Stimulated activated CD4-positive, alpha-beta T cell treated with anti-CD3 and anti-CD28 coated beads, Interleukin-4, amount 100 ng/mL, for 4 hours (primary cell): ENCODE measurements around the gene CDC73.
"Not testable (repeated sequence)": the region's sequence is repeated elsewhere in the genome, so short reads cannot be mapped to it uniquely, and the experiment has no call there.

Experiments used
- DNase-seq, 2 experiments: peaks; one replicate each; pipeline ENCODE4 v3.0.0-alpha.2; 2020

CDC73 gene

DNA sequence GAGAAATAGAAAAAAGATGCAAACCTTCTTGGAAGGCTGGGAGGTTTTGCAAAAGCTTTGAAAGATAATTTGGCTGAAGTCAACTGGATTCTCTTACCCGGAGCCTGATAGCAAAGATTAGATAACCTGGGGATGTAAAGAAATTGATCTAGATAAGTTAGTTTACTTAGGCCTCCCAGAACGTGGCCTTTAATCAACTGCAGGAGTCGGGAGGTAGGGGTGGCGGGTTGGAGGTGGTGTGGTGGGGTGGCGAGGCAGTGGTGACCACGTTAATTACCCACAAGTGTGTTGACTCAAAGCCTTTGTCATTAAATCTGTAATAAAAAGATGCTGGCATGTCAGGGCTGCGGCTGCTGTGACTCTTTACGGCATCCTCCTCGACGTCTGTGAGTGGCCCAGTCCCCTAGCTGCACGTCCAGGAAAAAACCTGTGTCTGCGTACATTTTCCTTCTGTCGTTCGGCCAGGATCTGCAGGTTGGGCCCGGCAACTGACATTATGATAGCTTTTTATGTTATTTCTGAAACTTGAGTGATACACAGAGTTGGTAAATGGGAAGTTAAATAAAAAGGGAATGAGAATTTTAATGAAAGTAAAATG lies 115.6 kb downstream of the CDC73 start:
- no peak for DNase-seq

DNA sequence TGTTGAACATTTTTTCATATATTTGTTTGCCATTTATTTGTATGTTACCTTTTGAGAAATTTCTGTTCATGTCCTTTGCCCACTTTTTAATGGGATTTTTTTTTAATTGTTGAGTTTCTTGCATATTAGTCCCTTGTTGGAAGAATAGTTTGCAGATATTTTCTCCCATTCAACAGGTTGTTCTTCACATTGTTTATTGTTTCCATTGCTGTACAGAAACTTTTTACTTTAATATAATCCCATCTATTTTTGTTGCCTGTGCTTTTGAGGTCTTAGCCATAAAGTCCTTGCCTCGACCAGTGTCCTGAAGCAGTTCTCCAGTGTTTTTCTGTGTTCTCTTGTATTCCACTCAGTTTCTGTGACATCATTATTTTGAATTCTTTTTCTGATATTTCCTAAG lies 118.8 kb downstream of the CDC73 start:
- DNase-seq = no peak

DNA sequence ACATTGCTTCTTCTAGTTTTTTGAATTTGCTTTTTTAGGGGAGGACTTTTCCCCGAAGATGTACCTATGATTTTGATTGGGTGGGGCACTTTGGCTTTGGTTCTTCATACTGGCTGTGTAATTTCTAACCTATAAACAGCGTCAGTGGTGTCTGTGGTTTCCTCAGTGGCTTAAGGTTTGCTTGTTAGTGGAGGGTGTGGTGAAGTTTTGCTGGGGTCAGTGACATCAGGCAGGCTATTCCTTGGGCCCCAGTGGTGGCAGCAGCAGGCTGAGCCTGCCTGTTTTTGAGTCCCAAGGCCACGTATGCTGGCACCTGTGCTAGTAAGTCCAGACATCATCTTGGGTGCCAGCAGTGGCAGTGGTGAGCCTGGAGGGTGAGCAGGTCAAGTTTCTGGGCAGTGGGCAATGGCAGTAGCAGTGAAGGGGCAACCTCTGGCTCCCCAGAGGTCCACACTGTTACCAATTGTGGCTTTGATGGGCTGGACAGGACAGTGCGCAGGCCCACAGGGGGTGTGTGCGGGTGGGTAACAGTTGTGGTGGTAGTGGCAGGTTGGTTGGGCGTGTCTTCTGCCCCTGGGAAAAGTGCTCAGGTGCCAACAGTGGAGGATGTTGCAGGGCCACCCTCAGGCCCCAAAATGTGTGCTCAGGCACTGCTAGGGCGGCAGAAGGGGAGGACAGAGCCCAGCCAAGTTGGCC lies 119.4 kb downstream of the CDC73 start:
- DNase-seq = no peak

DNA sequence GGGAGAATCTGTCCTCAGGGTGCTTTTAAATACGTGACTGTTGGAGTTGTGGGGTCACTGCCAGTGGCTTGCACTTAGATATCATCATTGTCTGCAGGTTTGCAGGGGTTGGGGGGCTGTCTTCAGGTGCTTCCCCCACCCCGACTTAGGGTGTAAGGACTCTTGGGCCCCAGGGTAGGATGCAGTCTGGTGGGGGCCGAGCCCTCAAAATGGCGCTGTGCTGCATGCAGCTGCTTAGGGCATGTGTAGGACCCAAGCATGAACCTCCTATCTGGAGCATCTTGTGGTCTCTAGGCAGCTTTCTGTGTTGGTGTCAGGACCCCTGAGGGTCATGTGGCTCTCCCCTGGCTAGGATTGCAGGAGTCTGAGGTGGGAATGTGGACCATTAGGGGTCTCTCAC lies 120.2 kb downstream of the CDC73 start:
- no peak for DNase-seq

DNA sequence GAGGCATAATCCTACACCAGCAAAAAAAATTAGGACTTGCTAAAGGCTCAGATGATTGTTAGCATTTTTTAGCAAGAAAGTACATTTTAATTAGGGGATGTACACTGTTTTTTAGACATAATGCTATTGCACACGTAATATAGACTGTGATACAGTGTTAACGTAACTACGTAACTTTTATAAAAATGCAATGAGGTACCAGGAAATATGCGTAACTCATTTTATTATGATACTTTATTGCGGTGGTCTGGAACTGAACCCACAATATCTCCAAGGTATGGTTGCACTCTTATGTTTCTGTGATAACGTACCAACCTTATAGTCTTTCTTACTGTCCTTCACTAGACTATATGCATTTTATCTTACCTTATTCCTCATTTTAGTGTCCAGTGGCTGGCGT lies 127.4 kb downstream of the CDC73 start:
- DNase-seq = no peak

DNA sequence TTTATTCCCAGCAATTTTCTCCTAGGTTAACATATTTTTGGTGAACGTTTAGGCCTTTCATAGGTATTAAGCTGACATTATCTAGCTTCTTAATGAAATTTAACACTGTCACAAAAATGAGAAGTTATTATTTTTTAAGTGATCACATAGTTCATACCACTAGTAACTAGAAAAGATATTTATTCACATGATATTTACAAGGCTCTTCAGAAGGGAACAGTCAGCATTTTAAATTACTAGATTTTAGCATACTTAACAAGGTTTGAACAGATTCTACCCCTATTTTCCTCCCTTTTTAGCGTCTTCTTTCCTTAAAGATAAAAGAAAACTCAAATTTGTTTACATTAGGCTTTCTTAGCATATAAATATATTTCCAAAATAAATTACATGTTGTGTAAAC lies 130.1 kb downstream of the CDC73 start:
- no peak for DNase-seq

DNA sequence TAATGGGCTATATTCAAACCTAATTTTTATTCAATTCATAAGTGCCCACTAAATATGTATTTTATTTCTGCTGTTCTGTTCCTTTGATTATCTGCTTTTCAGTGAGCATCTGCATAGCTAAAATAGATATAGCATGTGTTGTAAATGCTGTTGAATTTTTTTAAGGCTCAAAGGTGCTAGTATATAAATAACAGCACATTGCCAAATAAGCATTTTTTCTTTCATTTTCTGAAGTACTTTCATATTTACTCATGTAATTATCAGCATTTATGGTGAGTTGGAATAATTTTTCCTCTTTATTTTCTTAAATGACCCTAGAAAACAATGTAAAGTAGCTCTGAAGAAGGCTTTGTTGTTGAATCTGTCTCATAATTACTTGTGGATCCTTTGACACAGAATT lies 134.2 kb downstream of the CDC73 start:
- DNase-seq = no peak

DNA sequence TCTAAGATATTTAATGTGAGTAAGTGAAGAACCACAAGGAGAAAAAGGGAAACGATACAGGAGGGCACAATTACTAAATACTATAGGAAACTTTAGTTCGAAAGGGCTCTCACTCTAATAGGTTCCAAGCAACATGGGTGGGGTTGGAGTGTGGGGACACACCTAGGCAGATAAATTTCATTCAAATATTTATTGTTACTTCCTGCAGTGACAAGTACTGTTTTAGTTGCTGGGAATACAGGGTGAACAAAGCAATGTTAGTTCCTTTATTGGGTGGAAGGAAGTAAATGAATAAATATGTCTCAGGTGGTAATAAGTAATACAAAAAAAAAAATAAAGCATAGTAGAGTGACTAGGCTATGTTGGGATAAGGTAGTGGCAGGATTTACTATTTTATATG lies 137.8 kb downstream of the CDC73 start:
- no peak for DNase-seq

DNA sequence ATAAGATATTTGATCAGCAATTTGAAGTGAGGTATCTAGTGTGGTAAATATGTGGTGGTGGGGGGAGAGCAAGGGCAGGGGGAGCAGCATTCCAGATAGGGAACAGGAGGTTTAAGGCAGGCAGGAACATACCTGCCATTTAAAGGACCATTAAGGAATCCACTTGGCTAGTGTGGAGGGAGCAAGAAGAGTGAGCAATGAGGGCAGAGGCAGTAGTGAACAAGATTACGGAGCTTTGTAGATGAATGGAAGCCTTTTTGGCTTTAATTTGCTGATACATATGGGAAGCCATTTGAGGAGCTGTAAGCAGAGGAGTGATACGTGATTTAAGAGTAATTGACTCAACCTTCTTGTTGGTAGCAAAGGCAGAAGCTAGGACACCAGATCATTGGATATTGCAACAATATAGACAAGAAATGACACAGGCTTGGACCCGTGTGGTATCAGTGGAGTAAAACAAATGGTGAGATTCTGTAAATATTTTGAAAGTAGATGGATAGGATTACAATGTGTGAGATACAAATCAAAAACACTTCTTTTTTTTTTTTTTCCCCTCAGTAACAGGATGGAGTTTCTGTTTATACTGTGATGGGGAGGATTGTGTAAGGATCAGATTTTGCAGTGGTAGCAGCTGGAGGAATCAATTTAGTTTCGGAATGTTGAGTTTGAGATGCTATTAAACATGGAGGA lies 138.4 kb downstream of the CDC73 start:
- DNase-seq = no peak

DNA sequence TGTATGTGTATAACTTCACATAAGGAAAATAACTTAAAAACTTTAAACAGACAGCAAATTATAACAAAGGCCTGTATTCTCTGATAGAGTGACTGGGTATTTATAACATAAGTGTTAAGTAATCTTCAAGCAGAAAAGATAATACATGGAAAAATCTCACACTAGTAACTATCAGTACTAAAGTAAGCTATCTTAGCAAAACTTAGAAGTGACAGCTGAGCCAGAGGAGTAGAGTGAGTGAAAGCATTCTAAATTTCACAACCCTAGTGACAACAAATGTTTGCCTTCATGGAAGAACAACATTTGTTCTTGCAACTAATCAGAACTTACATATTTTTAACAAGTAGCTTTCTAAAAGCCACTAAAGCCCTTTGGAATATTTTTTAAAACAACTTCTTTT lies 139.1 kb downstream of the CDC73 start:
- no peak for DNase-seq

DNA sequence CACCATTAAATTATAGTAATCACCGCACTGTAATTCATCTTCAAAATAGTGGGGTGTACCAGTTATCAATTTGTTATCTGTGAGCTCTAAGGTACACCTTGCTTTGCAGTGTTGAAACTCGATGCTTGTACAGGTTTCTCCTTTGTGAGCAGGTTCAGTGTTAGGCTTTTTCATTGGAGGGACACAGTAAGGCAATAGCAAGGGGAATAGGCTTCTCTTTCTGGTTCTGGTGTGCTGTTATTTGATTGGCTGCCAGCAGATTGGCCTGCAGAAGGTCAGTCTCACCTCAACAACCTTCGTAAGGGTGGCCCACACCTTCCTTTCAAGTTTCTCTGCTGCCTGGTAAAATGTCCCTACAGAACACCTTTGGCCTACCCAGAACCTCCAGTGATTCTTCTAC lies 140.8 kb downstream of the CDC73 start:
- no peak for DNase-seq

DNA sequence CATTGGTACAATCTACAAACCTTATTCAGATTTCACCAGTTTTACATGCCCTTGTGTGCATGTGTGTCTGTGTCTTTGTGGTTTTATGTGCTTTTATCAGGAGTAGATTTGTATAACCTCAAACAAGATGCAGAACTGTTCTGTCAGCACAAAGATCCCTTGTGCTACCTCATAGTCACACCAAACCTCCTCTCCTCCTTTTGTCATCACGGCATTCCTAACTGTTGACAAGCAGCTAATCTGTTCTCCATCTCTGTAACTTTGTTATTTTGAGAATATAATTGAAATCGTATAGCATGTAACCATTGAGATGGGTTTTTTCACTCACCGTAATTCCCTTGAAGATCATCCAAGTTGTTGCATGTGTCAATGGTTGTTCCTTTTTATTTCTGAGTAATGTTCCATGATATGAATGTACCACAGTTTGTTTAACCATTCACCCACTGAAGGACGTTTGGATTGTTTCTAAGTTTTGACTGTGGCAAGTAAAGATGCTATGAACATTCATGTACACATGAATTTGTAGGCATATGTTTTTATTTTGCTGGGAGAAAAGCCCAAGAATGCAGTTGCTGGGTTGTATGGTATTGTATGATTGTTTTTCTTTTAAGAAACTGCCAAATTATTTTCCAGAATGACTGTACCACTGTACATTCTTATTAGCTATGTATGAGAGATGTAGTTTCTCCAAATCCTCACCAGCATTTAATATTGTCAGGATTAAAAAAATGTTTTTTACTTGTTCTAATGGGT lies 142.7 kb downstream of the CDC73 start:
- no peak for DNase-seq

DNA sequence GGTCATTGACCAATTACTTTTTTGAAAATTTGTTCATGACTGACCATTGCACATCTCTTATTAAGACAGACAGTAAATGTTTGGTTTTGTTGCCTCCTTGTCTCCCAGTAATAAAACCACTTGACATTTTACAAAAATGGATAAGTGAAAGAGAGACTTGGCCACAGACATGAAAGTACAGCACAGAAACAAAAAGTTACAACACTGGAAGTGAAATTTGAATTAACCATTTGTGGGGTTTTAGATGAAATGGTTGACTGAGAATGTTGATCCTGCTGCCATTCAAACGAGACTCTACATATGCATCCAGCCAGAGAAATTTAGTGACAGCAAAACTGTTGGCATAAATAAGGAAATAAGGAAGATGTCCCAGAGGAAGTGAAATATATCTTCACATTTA lies 143.9 kb downstream of the CDC73 start:
- DNase-seq = no peak

DNA sequence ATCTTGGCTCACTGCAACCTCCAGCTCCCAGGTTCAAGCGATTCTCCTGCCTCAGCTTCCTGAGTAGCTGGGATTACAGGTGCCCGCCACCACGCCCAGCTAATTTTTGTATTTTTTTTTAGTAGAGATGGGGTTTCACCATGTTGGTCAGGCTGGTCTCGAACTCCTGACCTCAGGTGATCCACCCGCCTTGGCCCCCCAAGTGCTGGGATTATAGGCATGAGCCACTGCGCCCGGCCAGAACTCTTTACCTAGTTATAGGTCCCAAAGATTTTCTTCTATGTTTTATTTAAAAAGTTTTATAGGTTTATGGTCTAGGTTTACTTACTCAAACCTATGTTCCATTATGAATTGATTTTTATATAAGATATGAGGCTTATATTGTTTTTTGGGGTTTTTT lies 145.0 kb downstream of the CDC73 start:
- DNase-seq = not testable (repeated sequence)

DNA sequence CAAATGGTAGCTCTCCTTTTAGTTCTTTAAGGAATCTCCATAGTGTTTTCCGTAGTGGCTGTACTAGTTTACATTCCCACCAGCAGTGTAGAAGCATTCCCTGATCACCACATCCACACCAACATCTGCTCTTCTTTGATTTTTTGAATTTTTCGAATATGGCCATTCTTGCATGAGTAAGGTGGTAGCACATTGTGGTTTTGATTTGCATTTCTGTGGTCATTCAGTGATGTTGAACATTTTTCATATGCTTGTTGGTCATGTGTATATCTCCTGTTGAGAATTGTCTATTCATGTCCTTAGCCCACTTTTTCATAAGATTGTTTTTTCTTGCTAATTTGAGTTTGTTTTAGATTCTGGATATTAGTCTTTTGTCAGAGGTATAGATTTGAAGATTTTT lies 149.2 kb downstream of the CDC73 start:
- no peak for DNase-seq

DNA sequence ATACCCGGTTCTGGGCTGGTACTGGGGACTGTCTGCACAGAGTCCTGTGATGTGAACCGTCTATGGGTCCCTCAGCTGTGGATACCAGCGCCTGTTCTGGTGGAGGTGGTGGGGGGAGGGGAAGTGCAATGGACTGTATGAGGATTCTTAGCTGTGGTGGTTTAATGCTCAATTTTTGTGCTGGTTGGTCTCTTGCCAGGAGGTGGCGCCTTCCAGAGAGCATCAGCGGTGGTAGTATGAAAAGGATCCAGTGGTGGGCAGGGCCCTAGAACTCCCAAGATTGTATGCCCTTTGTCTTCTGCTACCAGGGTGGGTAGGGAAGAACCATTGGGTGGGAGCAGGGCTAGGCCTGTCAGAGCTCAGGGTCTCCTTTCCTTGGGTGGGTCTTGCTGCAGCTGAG lies 153.9 kb downstream of the CDC73 start:
- no peak for DNase-seq

DNA sequence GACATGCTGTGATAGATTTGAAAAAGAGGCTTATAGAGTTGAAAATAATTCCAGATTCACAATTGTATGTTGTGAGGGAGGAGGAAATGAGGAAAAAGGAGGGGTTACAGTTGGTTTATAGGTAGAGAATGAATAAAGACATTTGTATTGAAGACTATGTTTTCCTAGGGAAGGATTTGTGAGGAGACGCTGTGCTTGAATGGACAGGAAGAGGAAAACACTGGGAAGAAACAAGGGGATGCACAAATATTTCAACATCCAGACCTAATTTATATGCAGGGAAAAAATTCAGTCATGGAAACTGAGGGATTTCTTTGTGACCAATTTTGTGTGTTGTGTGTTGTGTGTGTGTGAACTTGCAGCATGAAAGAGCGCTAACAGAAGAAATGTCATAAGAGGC lies 157.1 kb downstream of the CDC73 start:
- DNase-seq = no peak

DNA sequence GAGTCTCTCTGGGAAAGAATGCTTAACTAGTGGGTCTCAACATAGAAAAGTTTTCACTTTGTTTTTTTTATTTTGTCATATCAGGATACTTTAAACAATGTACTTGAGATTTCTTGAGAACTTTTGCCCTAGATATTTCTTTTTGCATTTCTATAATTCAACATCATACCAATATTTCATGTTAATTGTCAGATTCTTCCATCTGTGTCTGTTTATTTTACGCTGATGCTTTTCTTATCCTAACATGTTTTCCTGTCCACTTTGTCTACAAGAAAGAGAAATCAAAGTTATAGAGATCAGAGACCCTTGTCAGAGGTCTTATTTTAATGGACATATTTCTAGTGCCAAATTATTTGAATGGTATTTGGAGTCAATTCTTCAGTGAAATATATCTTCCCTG lies 160.1 kb downstream of the CDC73 start:
- DNase-seq = no peak

DNA sequence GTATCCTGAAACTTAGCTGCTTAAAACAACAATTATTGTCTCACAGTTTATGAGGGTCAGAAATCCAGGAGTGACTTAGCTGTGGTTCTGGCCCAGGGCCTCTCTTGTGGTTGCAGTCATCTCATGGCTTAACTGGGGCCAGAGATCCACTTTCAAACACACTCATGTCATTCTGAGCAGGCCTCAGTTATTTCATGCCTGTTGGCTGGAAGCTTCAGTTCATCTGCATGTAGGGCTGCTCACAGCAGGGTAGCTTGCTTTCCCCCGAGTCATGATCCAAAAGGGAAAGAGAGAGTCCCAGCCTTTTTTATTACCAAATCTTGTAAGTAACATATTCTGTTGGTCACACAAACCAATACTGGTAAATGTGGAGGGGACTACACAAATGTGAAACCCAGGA lies 161.2 kb downstream of the CDC73 start:
- DNase-seq = no peak

DNA sequence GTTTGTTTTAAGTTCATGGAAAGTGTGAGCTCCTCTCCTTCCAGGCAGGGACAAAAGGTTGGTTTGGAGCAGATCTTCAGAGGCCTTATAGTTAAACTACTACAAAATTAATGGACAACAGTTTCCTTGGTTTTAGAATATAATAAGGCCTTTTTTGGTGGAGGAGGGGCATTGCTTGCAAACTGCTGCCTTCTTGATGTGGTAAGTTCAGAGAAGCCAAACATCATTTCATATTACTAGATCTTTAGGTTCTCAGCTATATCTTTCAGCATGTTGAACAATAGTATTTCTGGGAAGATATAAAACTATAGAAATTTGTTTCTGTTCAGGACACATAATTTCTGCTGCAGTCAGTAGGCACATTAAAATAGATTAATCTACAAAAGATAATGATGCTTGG lies 162.4 kb downstream of the CDC73 start:
- DNase-seq = no peak

DNA sequence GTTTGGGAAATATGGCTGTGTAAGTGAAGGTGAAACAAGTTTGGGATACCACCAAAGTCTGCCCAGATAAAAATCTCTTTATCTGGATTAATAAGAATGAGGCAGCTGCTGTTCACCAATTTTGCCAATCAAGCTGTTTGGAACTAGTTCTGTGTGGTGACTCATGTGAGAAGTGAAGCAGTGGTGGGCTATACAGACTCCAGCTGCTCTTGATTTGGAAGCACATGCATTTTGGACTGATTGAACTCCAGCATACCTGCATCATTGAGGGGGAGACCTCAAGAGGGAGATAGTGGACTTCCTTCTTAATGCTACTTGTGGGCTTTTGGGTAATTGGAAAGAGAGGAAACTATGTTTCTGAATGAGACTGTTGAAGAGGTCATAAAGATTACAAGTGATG lies 163.8 kb downstream of the CDC73 start:
- no peak for DNase-seq

DNA sequence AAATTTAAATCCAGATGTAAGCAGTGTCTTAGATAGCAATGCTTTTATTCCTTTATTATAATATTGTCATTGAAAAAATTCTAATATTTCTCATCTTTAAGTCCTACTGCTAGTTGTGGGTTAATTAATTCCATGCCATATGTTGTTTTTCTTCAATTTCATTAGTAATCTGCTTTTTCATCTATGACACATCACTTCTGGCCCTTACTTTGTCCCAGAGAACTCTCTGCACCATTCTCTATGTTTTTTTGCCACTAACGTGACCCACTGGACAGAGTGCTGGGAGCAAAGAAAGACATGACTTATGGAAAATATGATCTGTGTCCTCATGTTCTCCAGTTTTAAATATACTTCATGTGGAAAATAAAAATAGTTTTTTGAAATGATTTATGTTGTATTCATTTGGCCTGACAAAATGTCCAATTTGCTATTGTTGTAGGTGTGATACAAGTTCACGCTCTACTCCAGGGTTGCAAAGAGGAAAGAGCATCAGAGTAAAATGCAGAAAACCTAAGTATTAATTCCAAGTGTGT lies 166.8 kb downstream of the CDC73 start:
- DNase-seq = not testable (repeated sequence)

DNA sequence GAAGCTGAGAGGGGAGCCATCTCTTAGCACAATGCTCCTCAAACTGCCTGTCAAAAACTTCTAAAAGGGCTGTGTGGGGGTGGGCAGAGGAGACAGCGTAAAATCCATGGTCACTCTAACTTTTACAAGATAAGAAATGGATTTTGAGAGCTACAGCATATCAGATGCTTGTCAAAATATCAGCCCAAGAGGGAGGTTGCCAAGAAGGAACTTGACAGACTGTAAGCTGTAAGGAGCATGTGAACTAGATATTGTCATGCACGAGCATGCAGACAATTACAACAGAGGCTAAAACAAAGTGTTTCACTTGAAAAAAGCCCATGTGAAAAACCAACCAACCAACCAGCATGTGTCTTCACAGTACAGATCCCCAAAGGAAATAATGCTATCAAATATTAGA lies 171.9 kb downstream of the CDC73 start:
- no peak for DNase-seq

DNA sequence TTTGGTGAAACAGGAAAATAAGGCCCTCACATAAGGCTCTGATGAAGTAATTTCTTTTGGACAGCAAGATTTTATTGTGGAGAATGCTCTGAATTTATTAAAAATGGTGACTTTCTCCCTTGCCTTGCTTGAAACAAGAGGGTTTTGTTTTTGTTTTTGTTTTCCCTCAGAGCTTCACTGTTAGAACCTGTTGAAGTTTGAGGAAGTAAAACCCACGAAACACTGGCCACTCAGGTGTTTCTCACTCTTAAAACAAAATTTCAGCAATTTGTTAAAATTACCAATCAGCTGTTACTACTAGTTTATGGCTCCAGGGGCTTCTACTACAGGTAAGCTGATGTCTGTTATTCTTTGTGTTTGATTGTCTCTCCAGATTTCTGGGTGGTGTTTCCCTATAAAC lies 177.2 kb downstream of the CDC73 start:
- DNase-seq = no peak
